Jurkat, Clone E6-1 (cell line): Measurements from ENCODE around the gene GRAP2.

Experiments used
- DNase-seq: peaks from one replicate; pipeline ENCODE4 v3.0.0-alpha.2; 2011; ENCODE audit warnings: low read depth, low spot score
- H3K4me3 ChIP-seq: 2 replicates; pipeline ENCODE4 v1.5.1; 2011; ENCODE audit warnings: mild to moderate bottlenecking, low read length, control low read depth, moderate library complexity

The GRAP2 gene

DNA sequence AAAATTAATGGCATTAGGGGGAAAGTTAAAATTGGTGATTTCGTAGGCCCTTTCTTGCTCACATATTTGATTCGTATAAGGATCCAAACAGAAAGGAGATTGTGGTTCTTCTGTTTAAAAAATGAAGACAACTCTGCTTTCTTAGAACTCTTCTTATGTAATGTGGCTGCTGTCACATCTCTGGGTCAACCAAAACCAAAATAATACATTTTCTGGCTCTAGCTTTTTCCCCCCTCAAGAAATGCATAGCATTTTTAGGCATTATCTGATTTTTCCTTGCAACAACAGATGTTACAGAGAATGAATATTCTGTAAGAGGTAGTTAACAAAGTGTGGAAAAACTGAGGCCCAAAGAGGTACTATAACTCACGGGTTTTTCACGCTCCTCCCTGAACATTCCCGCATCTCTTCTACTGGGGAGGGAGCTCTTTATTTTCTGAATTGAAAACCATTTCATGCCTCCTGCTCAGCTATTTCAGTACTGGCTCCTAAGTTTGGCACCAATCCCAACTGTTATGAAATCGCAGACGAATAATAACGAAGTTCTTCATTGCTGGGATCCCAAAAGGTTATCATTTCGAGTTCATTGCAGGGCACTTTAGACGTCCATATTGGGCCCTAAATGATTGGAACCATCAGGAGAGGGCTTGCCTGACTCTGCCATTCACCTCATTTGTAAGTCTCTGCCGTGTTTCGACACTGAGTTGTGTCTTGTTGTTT lies 17.1 kb downstream of the GRAP2 start:
- no peak overlapping the region for H3K4me3 ChIP-seq
- no peak for DNase-seq

DNA sequence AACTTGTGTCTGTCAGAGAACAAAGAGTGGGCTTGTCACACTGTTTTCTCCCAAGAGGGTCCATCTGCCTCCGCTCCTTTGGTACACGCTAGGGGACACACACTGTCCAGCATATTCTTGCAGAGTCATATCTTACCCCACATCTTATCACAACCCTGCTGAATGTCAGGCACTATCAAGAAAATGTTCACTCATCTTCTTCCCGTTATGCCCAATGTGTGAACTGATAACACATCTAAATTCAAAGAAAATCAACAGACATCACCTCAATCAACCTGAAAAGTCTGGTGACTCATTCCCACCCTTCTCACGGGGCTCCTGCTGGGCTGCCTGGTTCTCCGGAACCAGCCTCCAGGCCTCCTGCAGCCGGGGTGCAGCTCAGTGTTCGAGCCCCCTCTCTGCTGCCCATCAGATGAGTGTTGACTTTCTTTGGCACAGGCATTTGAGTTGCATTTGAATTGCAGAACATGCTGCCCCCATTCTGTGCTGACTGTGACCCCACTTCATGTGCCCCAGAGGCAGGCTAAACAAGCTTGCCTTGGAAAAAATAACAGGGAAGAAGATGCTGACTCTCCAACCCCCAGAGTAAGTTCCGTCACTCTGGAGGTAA lies 19.4 kb downstream of the GRAP2 start:
- no peak overlapping the region for H3K4me3 ChIP-seq
- no peak for DNase-seq

DNA sequence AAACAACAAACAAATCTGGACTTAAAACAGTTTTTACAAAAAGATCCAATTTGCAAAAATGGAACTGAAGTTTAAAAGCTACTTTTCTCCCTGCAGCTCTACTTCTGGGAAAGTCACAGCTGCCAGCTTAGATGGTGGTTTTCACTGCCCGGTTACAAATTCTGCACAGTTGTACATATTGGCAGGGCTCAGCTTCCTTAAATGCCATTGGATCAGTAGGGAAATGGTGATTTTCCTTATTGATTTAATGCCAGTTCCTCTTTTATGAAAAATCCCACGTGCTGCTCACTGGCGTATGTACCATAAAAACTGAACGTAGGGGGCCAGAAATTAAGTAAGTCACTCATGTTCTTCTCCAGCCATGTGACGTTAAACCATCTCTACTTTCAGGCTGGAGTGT lies 22.8 kb downstream of the GRAP2 start:
- no peak for DNase-seq
- H3K4me3 ChIP-seq, result no peak overlapping the region

DNA sequence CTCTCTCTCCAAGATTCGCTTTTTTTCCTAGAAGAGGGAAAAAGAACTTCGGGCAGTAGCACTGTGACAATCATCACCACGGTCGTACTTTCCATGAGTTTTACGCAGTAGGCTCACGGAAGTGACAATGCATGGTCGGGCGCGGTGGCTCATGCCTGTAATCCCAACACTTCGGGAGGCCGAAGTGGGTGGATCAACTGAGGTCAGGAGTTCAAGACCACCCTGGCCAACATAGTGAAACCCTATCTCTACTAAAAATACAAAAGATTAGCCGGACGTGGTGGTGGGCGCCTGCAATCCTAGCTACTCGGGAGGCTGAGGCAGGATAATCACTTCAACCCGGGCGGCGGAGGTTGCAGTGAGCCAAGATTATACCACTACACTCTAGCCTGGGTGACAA lies 23.4 kb downstream of the GRAP2 start:
- DNase-seq, result no peak
- no peak overlapping the region for H3K4me3 ChIP-seq

DNA sequence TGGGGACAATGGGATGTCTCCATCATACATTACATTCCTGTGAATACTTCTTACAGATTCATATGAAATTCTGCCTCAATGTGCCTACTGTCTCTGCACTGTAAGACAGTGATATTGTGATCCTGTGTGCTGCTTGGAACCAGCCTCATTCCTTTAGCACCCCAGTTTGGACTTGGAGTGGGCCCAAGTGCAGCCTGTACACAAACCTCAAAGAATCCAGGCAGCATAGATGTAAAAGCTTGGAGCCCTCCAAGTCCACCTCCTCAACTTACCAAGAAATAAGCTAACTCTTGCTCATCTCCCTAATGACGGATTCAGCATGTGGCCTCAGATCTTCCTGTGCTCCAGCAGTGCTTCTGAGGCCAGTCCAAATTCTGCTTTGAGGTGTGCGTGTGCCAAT lies 24.4 kb downstream of the GRAP2 start:
- peak overlapping the region; percentile 85; the same call in 1 of the 2 replicates for H3K4me3 ChIP-seq
- DNase-seq, result no peak

DNA sequence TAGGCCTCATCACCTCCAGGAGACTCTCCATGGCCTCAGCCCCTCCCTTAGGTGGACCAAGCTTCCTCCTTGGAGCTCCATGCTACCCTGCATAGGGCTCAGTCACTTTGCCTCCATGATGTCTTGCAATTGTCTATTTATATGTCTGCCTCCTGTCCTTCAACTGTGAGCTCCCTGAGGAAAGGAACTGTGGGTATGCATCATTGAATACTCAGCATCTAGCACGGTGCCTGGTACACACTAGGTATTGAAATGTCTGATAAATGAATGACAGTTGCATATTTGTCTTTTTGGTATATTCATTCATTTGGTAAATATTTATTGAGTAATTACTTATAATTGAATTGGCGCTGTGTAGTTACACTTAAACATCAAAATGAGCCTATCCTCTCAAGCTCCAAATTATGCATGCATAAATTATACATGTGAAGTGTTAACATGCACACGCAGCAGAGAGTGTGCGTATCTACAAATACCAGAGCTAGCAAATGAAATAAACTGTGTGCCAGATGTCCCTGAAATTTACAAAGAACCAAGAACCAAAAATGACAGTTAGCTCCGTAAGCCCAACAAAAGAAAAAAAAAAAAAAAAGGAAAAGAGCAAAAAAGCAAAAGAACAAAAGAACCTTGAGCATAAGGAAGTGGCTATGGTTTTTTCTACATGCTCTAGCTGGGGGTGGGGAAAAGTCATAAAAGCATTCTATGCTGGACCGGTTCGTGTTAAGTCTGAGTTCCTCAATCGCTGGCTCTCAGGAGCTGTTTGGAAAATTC lies 25.2 kb downstream of the GRAP2 start:
- H3K4me3 ChIP-seq, result peak overlapping the region; percentile 85
- DNase-seq, result peak; percentile 91

DNA sequence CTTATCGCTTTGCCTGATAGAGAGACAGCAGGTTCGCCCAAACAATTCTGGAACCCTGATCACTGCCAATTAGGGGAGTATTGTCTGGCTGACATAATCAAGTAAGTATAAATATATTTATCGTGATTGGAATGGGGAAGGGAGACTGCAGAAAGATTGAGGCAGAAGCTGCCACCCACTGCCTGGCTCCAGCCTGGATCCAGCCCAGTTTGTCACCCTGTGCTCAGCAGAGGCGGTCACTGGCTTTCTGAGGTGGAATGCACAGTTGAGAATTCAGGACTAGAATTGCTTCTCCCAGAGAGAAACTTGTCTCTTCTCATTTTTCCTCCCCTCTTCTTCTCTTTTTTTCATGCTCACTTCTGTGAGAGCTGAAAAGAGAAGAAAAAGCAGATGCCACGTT lies 25.9 kb downstream of the GRAP2 start:
- DNase-seq, result no peak
- peak overlapping the region; percentile 85 for H3K4me3 ChIP-seq

DNA sequence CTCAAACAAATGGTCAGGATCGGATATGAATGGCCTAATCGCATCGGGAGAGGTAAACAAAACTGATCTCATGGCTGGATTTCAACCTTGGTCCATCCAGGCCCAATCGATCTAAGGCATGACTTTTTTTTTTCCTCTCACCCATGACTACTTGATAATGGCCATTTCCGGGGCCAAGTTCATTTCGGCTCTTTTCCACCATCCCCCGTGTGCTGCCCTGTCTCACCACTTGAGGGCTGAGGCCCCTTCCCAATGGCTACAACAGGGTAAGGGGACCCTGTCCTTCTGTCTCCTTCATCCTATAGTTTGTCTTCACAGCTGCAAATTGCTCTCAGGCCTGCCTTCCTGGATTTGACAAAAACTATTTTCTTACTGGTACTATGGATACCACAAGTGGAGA lies 26.7 kb downstream of the GRAP2 start:
- DNase-seq, result peak; percentile 67
- peak overlapping the region; percentile 85 for H3K4me3 ChIP-seq

DNA sequence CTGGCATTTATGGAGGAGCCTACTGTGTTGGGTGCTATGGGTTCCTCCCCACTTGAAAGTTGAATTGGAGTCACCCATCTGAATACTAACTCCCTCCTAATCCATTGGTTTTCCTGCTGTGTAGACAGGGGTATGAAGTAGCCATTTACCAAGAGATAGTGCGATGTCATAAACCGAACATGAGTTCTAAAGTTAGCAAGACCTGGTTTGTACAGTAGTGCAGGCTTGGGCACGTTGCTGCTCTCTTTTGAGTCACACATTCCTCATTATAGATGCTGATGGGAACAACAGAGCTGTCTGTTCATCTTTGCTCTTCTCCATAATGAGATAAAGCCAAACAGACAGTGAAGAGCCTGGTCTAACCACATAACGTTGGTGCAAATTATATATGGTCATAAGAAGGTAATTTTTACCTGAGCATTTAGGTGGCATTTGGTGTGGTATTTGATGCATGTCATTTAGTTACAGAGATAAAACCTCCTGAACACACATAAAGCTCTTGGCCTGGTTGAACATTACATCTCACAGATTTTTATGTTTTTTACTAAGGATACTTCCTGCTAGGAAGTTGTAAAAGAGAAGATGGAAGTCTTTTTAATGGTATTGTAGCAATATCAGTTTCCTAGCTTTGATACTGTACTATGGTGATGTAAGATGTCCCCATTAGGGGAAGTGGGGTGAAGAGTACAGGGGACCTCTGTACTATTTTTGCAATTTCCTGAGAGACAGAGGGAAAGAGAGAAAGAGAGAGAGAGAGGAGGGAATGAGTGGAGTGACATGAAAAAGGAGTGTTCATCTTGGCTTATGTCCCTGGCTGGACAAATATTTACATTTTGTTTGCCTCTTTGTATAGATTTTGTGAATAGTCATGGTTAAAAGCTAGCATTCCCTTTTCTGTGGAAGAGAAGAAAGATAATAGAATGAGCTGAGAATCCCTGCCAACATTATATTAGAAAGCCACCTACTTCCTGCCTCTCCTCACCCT lies 27.9 kb downstream of the GRAP2 start:
- no peak for DNase-seq
- peak overlapping the region; percentile 85 for H3K4me3 ChIP-seq

DNA sequence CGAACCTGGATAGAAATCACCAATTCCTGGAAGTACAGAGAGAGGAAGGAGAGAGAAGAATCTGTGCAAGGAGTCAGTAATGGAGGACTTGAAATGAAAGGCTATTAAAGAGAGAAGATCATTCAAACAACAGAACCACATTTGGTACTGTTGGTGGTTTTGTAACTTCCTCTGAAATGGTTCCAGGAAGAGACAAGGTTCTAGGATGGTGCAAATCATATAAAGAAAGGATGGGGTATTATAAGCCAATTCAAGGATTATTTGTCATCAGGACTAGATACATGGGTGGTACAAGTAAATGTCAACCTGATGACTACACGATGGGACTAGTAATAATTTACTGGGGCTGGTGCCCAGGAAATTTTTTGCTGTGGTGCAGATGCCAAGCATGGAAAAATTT lies 30.4 kb downstream of the GRAP2 start:
- 0 out of 2 replicates have a peak overlapping the region, but pooled peaks have one; percentile 13 for H3K4me3 ChIP-seq
- no peak for DNase-seq

DNA sequence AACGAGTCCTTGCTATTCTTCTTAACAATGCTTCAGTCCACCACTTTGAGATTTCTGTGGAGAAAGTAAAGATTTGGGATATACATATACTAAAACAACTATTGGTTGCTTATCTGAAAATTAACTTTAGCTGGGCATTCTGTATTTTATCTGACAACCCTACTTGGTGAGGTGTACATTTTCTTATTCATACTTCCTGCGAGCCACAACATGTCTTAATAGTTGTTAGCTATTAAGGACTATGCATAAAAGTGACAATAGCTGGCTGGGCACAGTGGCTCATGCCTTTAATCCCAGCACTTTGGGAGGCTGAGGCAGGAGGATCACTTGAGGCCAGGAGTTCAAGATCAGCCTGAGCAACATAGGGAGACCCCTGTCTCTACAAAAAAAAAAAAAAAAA lies 31.3 kb downstream of the GRAP2 start:
- DNase-seq, result no peak
- no peak overlapping the region for H3K4me3 ChIP-seq

DNA sequence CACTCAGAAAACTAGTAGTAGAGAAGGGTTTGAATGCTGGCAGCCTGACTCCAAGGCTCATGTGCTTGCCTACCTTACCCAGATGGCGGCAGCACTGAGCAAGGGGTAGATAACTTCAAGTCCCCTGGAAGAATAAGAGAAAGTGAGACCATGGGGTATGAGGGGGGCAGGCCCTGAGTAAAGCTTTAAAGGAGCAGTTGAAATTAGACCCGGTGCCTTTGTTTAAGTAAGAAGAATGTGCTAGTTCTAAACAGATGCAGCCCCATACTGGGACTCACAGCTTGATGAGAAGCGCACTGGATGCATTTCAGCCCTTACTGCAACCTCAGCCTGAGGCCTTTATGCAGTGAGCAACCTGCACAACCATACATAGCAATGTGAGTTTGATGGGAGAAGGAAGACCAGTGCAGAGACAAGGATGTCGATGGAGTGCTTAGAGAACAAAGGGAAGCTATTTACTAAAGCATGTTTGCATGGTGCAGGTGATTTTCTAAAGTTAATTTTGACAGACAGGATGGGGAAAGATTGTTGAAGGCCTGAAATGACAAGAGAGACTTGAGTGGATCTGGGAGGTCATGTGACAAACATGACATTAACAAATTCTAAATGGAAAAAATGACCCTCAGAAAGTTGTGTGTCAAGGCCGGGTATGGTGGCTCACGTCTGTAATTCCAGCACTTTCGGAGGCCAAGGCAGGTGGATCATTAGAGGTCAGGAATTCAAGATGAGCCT lies 32.2 kb downstream of the GRAP2 start:
- peak; percentile 71 for DNase-seq

DNA sequence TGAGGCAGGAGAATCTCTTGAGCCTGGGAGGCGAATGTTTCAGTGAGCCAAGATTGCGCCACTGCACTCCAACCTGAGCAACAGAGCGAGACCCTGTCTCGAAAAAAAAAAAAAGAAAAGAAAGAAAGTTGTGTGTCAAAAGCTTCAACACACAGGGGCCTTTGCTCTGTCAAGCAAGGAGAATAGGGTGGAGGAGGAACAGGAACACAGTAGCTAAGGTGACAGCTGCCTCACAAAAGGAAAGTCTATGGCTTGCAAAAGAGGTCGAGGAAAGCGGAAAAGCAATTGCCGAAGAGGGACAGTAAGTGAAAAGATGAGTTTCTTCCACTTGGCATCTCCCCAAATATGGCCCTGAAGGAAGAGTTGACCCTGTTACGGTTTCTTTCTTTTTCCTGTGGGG lies 32.9 kb downstream of the GRAP2 start:
- H3K4me3 ChIP-seq, result no peak overlapping the region
- no peak for DNase-seq

More for the DNA sequence above, 32.2 kb downstream of the GRAP2 start:
- H3K4me3 ChIP-seq, result no peak overlapping the region

DNA sequence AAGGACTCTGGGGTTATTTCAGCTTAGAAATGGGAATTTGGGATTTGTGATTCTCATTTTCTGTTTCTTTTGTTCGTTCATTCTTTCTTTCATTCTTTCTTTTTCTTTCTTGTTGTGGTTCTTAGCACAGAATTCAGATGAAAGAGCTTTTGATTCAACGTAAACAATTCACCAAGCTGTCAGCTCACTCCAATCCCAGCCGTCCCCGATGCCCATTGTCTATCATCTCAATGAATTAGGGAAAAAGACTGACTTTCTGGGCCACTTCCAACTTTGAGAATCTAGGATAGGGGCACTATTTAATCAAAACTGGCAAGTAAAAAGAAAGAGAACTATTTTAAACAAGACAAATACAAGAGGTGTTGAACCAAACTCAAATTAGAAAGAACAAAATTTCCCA lies 34.2 kb downstream of the GRAP2 start:
- DNase-seq, result no peak
- H3K4me3 ChIP-seq, result no peak overlapping the region

DNA sequence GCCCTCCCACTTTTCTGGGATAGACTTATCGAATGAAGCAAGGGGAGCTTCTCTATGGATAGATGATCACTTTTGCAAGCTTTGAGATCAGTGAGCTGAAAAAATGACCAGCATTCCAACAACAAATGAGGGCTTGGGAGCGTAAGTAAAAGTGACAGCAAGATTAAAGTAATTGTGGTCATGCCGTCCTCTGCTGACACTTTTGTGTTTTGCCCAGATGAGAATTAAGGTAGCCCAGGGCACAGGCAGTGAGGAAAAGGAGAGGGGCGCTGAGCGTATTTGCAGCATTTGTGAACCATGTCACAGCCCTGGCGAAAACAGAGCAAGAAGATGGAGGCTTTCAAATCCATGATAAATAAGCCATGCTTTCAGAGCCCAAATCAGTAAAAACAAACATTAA lies 34.7 kb downstream of the GRAP2 start:
- no peak overlapping the region for H3K4me3 ChIP-seq
- DNase-seq, result no peak

DNA sequence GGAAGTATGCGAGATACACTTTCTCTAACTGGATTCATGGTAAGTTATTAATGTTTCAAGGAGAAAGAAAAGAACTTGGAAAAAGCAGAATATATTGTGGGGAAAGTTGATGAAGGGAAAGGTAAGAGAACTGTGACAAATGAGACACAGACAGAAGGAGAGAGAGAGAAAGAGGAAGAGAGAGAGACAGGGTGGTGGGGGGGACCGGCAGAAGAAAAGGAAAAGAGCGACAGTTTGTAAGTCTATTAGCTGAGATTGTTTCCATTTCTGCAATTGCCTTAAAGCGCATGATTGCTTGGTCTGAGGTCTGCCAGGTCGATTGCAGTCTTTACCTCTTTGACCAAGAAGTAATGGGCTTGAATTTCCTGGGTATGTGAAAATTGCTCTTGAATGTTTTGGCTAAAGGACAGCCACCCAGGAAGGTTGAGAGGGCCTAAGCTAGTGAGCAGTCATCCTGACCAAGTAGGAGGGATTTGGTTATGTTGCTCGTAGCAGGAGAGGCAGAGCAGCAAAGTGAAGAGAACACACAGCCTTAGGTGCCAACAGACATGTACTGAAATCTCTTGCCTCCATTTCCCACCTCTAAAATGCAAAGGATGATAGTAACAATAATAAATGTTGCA lies 35.8 kb downstream of the GRAP2 start:
- DNase-seq, result no peak
- no peak overlapping the region for H3K4me3 ChIP-seq

DNA sequence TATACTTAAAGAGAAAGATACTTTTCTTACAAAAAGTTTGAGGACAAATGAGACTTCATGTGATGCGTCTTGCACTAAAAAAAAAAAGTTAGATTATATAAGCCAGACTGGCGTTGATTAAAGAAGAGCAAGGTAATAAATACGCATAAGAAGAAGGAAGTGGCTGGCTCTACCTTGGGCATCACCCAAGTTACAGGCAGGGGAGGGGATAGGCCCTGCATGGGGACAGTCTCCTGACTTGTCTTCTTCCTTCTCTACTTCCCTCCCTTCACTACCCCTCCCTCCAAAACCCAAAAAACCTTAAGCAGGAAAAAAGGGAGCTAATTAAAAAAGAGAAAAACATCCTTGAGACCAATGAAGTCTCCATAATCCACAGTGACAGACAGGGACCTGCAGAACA lies 37.0 kb downstream of the GRAP2 start:
- no peak overlapping the region for H3K4me3 ChIP-seq
- no peak for DNase-seq

DNA sequence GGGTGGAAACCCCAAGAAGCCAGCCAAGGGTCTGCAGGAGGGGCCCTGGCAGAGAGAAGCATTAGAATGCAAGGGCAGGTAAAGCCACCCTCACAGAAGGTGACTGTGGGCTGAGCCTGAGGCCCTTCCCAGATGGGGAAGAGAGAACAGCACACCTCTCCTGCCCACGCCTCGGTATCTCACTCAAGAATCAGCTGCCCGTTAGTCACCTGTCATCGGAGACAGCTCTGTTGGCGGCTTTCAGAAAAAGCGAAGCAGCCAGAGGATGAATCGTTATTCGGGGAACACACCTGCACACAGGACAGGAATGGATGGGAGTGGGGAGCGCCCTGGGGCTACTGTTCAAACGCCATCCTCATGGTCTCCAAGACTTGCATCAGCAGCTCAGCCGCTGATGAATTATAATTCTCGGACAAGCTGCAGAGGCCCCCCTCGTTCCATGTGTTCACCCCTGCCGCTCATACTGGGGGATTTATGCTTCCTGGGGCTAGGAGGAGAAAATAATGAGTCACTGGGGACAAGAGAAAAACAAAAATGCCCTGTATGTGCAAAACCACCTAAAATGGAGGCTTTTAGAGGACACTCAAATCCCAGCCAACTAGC lies 37.7 kb downstream of the GRAP2 start:
- DNase-seq, result no peak
- H3K4me3 ChIP-seq, result no peak overlapping the region
